Kidney capillary endothelial cell (primary cell): ENCODE data around the gene MPPE1.
"Not testable (repeated sequence)": the region's sequence is repeated elsewhere in the genome, so short reads cannot be mapped to it uniquely, and the experiment has no call there.

Experiments
- DNase-seq: peaks from one replicate; pipeline ENCODE4 v3.0.0-alpha.2; 2018; ENCODE audit warnings: low spot score

MPPE1 gene

GRCh38 chr18:11925800-11926481 is 17.8 kb upstream of the MPPE1 start:
- DNase-seq: no peak

- no peak for DNase-seq
Measured at GRCh38 chr18:11923450-11923849, 15.3 kb upstream of the MPPE1 start.

- not testable (repeated sequence) for DNase-seq
Measured at GRCh38 chr18:11919522-11919921, 11.4 kb upstream of the MPPE1 start.

DNA sequence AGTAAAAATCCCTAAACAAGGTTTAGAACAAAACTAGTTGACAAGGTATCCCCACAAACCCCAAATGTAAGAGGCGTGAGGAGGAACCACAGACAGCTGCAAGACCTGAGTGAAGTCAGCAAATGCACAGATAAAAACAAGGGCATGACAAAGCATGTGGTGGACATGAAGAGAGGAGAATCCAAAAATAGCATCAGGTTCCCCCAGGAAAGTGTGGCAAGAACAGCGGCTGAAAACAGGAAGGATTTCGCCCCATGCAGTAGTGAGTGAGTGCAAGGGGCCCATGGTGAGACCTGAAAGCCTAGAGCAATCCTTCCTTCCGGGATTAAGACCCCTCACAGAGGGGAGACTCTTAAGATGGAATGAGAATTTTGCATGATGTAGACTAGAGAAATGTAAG is 8.8 kb upstream of the MPPE1 start:
- not testable (repeated sequence) for DNase-seq

DNA sequence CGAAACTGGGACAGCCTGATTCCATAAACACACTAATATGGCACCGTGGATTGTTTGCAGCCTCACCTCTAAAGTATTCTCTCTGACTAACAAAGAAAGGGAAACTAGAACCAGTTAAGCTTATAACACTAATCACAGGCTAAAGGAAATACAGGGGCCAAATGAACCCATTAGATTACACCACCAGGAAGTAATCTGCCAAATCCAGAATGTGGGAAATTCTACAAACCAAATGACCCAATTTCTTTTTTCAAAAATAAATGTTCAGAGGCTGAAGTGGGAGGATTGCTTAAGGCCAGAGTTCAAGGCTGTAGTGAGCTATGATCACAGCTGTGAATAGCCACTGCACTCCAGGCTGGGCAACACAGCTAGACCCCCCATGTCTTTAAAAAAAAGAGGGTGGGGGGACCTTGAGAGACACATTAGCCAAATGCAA is 1.5 kb upstream of the MPPE1 start:
- peak; percentile 53 for DNase-seq

GRCh38 chr18:11909061-11909455 is 941 bp upstream of the MPPE1 start:
- DNase-seq: peak; percentile 18

DNA sequence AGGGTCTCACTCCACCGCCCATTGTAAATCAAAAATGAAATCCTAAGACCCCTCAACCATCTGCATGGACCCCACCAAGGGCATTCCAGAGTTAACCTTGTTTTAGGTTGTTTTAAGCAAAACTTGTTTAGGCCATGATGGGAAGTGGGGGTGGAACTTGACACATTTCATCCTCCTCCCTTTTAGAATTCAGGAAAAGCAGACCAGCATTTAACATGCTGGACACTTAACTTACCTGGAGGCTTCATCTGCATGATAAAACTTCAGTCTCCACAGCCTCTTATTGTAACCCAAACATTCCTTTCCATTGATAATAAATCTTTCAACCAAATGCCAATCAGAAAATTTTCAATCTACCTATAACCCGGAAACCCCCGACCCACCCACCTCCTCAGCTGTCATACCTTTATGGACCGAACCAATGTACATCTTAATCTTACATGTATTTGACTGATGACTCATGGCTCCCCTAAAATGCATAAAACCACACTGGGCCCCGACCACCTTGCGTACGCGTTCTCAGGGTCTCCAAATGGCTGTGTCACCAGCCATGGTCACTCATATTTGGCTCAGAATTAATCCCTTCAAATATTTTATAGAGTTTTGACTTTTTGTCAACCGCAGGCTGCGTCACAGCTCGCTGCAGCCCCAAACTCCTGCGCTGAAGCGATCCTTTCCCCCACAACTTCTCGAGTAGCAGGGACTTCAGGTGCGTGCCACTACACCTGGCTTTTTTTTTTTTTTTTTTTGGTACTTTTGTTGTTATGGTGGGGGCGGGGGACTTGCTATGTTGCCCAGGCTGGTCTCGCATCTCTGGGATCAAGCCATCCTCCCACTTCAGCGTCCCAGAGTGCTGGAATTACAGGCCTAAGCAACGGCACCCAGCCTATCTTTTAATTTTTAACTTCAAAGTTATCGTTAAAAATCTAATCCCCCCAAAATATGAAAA is 917 bp downstream of the MPPE1 start:
- DNase-seq: no peak

DNA sequence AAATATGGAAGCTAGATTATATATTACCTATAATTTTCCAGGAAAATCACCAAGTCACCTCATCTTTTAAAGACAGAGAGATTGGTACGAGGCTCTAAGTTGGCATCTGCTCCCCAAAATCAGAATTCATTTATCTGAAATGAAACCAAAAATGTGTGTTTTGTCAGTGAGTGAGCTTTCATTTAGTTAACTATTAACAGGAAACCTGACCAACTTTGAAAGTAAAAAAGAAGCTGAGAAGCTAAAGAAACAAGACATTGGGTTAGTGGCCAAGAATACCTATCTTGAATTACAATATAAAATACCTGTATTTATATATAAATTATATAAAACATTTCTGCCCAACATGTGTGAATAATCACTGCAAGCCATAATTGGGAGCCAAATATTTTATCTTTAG is 1.9 kb downstream of the MPPE1 start:
- no peak for DNase-seq

DNA sequence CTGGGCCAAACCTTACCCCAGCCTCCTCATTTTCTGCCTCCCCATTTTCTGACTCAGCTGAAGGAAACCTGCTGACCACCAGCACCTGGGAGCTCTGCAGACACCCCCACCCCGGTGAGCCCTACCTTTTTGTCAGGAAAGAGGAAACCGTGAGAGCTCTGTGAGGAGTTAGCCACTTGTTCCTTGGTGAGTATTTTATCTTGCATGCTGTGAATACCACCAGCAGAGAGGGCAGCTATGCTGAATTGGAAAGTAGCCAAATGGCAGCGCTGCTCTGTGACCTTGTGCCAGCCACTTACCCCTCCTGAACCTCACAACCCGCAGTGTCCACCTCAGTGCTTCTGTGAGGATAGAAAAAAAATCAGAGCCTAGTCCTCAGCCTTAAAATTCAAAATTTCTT is 2.5 kb downstream of the MPPE1 start:
- no peak for DNase-seq

DNA sequence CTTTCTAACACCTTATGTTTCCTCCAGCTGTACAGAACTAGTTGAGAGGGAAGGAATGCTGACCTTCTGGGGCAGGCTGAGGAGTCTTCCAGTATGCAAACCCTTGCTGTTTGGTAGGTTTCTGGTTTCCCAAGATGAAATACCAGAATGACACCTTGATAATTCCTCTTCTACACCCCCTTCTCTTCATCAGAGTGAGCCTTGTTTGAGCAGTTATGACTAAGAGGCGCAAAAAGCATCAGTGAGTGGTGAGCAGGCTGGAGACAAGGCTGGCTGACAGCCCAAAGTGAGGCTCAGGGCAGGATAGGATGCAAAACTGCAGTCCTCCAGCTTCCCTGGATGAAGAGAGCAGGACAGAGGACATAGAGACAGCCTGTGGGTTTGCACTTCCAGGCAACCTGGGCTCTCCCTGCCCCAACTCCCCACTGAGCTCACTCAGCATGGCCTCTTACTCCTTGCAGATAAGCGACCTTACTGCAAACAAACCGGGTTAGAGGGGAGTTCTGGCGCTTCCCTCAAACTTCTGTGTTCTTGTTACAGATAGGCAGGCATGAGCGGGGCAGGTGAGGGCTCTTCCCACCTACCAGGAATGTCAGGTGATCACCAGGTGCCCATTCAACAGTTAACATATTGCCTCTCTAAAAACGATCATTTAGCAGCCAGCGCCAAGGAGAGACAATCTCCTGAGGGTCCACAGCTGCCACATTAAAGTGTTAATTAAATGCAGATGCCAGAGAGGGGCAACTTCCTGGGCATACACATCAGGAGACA is 5.4 kb downstream of the MPPE1 start:
- no peak for DNase-seq

GRCh38 chr18:11901826-11902438 is 6.2 kb downstream of the MPPE1 start:
- no peak for DNase-seq

GRCh38 chr18:11899063-11899462 is 9.1 kb downstream of the MPPE1 start:
- no peak for DNase-seq

GRCh38 chr18:11897781-11898180 is 10.3 kb downstream of the MPPE1 start:
- DNase-seq: no peak

- not testable (repeated sequence) for DNase-seq
Measured at GRCh38 chr18:11892438-11892837, 15.7 kb downstream of the MPPE1 start.

- DNase-seq: no peak
Measured at GRCh38 chr18:11891737-11892136, 16.4 kb downstream of the MPPE1 start.

DNA sequence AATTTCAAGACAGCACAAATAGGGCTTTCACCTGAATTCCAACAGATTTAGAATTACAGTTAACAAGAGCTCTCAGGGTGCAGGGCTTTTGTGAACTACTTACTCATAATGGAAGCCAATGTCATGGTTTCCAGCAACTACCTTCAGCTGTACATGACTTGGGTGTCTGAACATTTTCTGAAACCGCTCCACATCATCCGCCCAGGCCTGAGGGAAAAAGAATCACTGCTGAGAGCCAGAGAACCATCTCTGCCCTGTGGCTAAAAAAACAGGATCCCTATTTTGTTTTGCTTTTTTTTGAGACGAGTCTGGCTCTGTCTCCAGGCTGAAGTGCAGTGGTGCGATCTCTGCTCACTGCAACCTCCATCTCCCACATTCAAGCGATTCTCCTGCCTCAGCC is 18.8 kb downstream of the MPPE1 start:
- DNase-seq: no peak

- no peak for DNase-seq
Measured at GRCh38 chr18:11888726-11889125, 19.4 kb downstream of the MPPE1 start.

DNA sequence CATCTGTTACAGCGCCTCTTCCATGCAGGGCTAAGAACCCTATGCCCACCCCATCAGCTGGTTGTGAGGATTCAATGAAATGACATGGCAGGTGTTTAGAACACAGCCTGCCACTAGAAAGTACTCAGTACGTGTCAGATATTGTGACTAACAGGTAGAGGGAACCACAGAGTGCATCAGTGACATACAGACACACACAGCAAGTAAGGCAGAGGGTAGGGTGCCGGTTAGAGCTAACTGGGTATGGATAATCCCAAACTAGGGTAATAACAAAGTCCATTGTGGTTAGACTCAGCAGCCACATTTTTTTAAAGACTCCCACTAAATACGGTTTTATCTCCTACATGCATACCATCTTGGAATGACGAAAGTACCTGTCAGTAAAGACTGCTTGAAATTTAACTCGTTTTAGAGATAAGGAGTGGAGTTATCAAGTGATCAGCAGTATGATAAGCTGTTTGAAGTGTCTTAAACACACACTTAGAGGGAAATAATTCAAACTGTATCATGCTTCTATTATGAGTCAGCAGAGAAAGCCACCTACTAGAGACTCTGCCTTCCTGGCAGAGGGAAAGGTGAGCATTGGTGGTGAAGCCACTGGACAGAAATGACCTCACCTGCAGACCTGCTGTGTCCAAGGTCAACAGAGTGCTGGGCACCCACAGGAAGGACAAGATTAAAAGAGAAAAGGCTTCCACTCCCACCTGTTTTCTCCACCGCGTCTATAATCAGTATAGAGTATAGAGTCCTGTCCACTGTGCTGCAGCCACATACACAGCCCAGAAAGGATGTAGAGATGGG is 20.6 kb downstream of the MPPE1 start:
- no peak for DNase-seq

- DNase-seq: no peak
Measured at GRCh38 chr18:11886577-11887110, 21.5 kb downstream of the MPPE1 start.

DNA sequence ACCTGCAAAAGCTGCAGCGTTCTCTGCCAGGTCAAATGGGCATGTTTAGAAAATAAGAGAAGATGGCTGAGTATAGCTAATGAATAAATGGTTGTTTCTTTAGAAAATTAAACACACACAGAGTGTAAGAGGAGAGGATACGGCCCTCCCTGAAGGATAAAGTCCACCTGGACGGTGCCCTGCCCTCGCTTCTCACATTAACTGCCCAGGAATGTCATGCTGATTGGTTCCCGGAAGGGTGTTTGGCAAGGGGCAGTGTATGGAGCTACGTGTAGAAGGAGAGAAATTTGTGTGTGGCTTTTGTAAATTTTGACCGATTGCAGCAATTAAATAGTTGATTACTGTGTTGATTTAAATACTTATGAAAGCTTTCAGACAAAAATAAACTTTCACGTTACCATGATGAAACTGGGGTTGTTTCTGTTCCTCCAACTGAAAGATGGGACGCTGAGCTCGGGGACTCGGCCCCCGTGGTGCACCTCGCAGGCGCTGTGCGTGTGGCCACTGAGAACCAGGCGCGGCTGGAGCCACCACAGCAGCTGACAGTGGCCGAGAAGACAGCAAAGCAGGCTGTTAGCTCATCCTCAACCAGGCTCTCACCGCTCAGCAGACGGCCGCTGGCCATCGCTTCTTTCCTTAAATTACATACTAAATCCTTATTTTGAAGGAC is 22.7 kb downstream of the MPPE1 start:
- DNase-seq: no peak
